ENCODE results near the gene KEAP1.

Gene KEAP1

GRCh38 chr19:10439588-10439987 is 63.6 kb downstream of the KEAP1 start:
- DNase-seq = no peak
